SKM-1 treated with dmso at 0.1 percent for 144 hours (cell line): Measurements from ENCODE around the gene SLC28A3.

Source experiments
- DNase-seq: peaks from one replicate; lab custom pipeline; 2025; ENCODE audit not compliant: unreplicated experiment; lab: John Stamatoyannopoulos, UW

Gene SLC28A3

GRCh38 chr9:84339962-84340361 is 596 bp downstream of the SLC28A3 start:
- no peak for DNase-seq

- no peak for DNase-seq
Observed at GRCh38 chr9:84339503-84339902, 1.1 kb downstream of the SLC28A3 start.

GRCh38 chr9:84338792-84339191 is 1.8 kb downstream of the SLC28A3 start:
- DNase-seq = no peak

- DNase-seq = no peak
Observed at GRCh38 chr9:84337252-84337651, 3.3 kb downstream of the SLC28A3 start.

GRCh38 chr9:84331119-84331809 is 9.3 kb downstream of the SLC28A3 start:
- DNase-seq = peak; percentile 25

- DNase-seq = no peak
Observed at GRCh38 chr9:84330246-84330645, 10.3 kb downstream of the SLC28A3 start.

GRCh38 chr9:84327184-84327583 is 13.4 kb downstream of the SLC28A3 start:
- no peak for DNase-seq

GRCh38 chr9:84325347-84325973 is 15.1 kb downstream of the SLC28A3 start:
- no peak for DNase-seq

- no peak for DNase-seq
Observed at GRCh38 chr9:84324811-84325210, 15.7 kb downstream of the SLC28A3 start.

GRCh38 chr9:84323858-84324257 is 16.7 kb downstream of the SLC28A3 start:
- peak; percentile 74 for DNase-seq

- DNase-seq = no peak
Observed at GRCh38 chr9:84322828-84323227, 17.7 kb downstream of the SLC28A3 start.

GRCh38 chr9:84320231-84320630 is 20.3 kb downstream of the SLC28A3 start:
- DNase-seq = no peak

- no peak for DNase-seq
Observed at GRCh38 chr9:84319632-84320031, 20.9 kb downstream of the SLC28A3 start.

- no peak for DNase-seq
Observed at GRCh38 chr9:84318981-84319380, 21.6 kb downstream of the SLC28A3 start.

GRCh38 chr9:84317563-84317962 is 23.0 kb downstream of the SLC28A3 start:
- no peak for DNase-seq

- no peak for DNase-seq
Observed at GRCh38 chr9:84315278-84315877, 25.2 kb downstream of the SLC28A3 start.

- DNase-seq = no peak
Observed at GRCh38 chr9:84314306-84314705, 26.3 kb downstream of the SLC28A3 start.

GRCh38 chr9:84310883-84311282 is 29.7 kb downstream of the SLC28A3 start:
- DNase-seq = no peak

- DNase-seq = no peak
Observed at GRCh38 chr9:84305497-84306131, 34.9 kb downstream of the SLC28A3 start.

- no peak for DNase-seq
Observed at GRCh38 chr9:84304166-84304565, 36.4 kb downstream of the SLC28A3 start.

GRCh38 chr9:84303061-84303460 is 37.5 kb downstream of the SLC28A3 start:
- DNase-seq = no peak

GRCh38 chr9:84301851-84302250 is 38.7 kb downstream of the SLC28A3 start:
- no peak for DNase-seq
